ENCODE results near the gene ARSB.
"Not testable (repeated sequence)": the region's sequence is repeated elsewhere in the genome, so short reads cannot be mapped to it uniquely, and the experiment has no call there.

Gene ARSB

GRCh38 chr5:78984439-78985115, 533 bp downstream of the ARSB start:
- peak; percentile 32 for TF ChIP-seq CTCF (conservative IDR thresholded peaks at IDR 0.05; ENCODE audit: control insufficient read depth, insufficient read depth, low read depth, low read length)
- peak overlapping the region; percentile 61 for H3K4me3 ChIP-seq (ENCODE audit: control insufficient read depth, low read depth, low read length)
- peak; percentile 69 for DNase-seq (ENCODE audit: low read depth)

GRCh38 chr5:78983601-78984438, 1.3 kb downstream of the ARSB start:
- H3K4me3 ChIP-seq (ENCODE audit: control insufficient read depth, low read depth, low read length), result peak overlapping the region; percentile 61
- DNase-seq (ENCODE audit: low read depth), result peak; percentile 11
- no peak for TF ChIP-seq CTCF (conservative IDR thresholded peaks at IDR 0.05; ENCODE audit: control insufficient read depth, insufficient read depth, low read depth, low read length)

- not testable (repeated sequence) for H3K4me3 ChIP-seq (ENCODE audit: control insufficient read depth, low read depth, low read length); DNase-seq (ENCODE audit: low read depth)
Measured at GRCh38 chr5:78983194-78983593, 1.9 kb downstream of the ARSB start.

- no peak overlapping the region for H3K4me3 ChIP-seq (ENCODE audit: control insufficient read depth, low read depth, low read length)
- TF ChIP-seq CTCF (conservative IDR thresholded peaks at IDR 0.05; ENCODE audit: control insufficient read depth, insufficient read depth, low read depth, low read length), result no peak
- DNase-seq (ENCODE audit: low read depth), result no peak
Measured at GRCh38 chr5:78979909-78980308, 5.2 kb downstream of the ARSB start.

- TF ChIP-seq CTCF (conservative IDR thresholded peaks at IDR 0.05; ENCODE audit: control insufficient read depth, insufficient read depth, low read depth, low read length), result no peak
- no peak for DNase-seq (ENCODE audit: low read depth)
- no peak overlapping the region for H3K4me3 ChIP-seq (ENCODE audit: control insufficient read depth, low read depth, low read length)
Measured at GRCh38 chr5:78979117-78979742, 5.9 kb downstream of the ARSB start.

- TF ChIP-seq CTCF (conservative IDR thresholded peaks at IDR 0.05; ENCODE audit: control insufficient read depth, insufficient read depth, low read depth, low read length), result no peak
- no peak for DNase-seq (ENCODE audit: low read depth)
- no peak overlapping the region for H3K4me3 ChIP-seq (ENCODE audit: control insufficient read depth, low read depth, low read length)
Measured at GRCh38 chr5:78975035-78975434, 10.1 kb downstream of the ARSB start.

GRCh38 chr5:78974601-78975000, 10.5 kb downstream of the ARSB start:
- no peak overlapping the region for H3K4me3 ChIP-seq (ENCODE audit: control insufficient read depth, low read depth, low read length)
- no peak for TF ChIP-seq CTCF (conservative IDR thresholded peaks at IDR 0.05; ENCODE audit: control insufficient read depth, insufficient read depth, low read depth, low read length)
- no peak for DNase-seq (ENCODE audit: low read depth)

All from fibroblast of mammary gland (primary cell).